Fibroblast of pulmonary artery (primary cell): ENCODE results near the gene TRPM5.

Experiments
- DNase-seq: peaks from one replicate; pipeline ENCODE4 v3.0.0-alpha.2; 2010; ENCODE audit warnings: low read depth
- H3K4me3 ChIP-seq: replicated peaks from 2 replicates; pipeline ENCODE4 v1.5.1; 2011; ENCODE audit warnings: low read depth, mild to moderate bottlenecking, control low read depth, low read length, moderate library complexity
- TF ChIP-seq, protein P1 (sequence below): IDR thresholded peaks from 2 replicates; pipeline ENCODE4 v1.5.1; 2011; ENCODE audit warnings: mild to moderate bottlenecking, control low read depth, low read length, inconsistent platforms; ENCODE audit errors: missing control alignments

Gene TRPM5

DNA sequence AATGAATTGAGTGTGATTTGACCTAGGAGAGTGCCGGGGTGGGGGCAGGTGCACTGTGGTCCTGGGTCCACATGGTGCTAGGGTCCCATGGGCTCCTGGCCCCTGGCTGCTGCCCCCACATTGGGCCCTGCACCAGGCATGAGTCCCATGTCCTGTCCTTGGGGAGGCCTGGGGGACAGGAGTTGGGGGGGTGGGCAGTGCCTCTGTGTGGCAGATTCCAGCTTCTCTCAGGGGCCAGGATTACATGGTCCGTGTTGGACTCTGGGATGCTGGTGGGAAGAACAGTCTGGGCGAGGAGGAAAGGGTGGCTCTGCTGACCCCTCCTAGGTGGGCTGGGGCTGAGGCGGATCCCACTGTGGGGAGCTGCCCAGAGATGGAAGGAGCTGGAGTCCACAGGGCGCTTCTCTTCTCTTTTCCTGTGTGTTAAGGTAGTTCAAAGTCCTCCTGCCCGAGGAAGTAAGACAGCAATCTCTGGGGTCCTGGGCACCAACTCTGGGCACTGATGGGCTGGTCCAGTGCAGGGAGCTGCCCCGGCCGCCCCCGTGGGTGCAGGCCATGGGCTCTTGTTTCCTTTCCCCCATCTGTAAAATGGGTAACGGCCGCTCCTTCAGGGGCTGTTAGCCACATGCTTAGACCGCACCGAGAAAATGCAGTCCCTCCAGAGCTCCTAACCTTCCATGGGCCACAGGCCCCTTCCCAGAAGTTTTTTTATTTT lies 20.3 kb upstream of the TRPM5 start:
- TF ChIP-seq, protein P1, sequence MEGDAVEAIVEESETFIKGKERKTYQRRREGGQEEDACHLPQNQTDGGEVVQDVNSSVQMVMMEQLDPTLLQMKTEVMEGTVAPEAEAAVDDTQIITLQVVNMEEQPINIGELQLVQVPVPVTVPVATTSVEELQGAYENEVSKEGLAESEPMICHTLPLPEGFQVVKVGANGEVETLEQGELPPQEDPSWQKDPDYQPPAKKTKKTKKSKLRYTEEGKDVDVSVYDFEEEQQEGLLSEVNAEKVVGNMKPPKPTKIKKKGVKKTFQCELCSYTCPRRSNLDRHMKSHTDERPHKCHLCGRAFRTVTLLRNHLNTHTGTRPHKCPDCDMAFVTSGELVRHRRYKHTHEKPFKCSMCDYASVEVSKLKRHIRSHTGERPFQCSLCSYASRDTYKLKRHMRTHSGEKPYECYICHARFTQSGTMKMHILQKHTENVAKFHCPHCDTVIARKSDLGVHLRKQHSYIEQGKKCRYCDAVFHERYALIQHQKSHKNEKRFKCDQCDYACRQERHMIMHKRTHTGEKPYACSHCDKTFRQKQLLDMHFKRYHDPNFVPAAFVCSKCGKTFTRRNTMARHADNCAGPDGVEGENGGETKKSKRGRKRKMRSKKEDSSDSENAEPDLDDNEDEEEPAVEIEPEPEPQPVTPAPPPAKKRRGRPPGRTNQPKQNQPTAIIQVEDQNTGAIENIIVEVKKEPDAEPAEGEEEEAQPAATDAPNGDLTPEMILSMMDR: no peak
- DNase-seq: no peak
- no peak overlapping the region for H3K4me3 ChIP-seq

DNA sequence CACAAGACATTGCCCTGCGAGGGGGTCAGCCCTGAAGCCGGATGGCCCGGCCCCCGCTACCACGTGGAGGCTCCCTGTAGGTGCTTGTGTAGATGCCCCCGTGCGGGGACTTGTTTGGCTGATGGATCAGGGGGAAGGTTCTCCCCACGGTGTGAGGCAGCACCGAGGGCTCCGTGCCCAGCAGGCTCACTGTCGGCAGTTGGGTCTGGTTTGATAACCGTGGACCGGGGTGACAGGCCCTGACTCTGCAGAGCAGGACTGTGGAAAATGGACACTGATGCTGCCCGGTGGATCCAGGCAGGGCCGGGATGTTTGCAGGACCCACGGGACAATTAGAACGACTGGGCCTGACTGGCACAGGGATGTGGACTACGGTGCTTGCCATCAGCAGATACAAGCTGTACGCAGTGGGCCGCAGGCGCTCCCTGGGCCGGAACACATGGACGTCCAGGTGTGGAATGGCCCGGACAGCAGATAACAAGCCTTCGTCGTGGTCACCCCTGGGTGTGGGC lies 19.5 kb upstream of the TRPM5 start:
- no peak overlapping the region for H3K4me3 ChIP-seq
- DNase-seq: no peak
- TF ChIP-seq, protein P1: no peak

DNA sequence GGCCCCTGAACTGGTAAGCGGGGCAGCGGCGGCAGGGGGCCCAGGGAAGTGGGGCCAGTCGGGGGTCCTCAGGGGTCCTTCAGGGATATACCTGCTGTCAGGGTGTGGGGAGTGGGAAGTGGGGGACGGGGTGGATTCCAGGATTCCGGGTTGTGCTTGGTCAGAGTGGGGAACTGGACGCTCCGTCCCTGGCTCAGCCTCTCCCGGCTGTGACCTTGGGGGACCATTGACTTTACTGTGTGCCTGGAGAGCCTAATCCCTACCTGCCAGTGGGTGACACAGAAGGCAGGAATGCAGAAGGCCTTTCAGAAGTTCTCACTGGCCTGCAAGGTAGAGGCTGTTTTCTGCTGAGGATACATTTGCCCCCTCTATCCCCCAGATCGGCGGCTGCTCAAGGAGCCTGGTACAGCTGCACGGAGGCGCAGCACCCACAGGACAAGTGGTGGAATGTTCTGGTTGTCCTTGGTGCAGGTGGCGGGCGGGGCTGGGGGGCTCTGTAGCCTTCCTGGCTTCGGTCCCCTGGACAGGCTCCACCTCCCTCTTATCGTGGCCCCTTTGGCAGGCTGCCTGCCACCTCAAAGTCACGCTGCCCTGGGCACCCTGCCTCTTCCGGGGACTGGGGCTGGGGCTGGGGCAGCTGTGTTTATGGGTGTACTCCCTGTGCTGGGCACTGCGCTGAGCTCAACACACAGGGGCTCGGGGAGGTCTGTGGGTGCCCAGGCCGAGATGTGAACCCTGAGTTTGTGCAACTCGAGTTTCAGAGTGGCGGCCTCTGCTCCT lies 18.9 kb upstream of the TRPM5 start:
- TF ChIP-seq, protein P1: no peak
- no peak for DNase-seq

DNA sequence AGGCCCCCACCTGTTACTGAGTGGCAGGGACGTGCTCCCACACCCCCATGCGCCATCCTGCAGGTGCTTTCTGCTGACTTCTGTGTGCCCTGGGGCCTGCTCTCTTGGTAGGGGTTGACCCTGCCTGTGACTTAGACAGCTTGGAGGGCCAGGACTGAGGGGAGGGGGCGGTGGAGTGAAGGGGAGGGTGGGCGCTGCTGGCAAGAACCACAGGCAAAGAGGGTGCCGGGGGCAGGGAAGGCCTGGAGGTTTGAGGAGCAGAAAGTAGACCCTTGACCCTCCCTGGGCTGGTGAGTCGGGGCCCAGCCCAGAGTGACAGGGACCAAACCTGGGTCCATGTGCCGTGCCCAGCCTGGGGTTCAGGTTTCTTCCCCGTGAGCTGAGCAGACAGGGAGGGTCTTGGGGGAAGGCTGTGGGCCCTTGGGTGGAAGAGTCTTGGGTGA lies 18.2 kb upstream of the TRPM5 start:
- TF ChIP-seq, protein P1: no peak
- no peak for DNase-seq

More for the DNA sequence above, 18.9 kb upstream of the TRPM5 start:
- H3K4me3 ChIP-seq: no peak overlapping the region

DNA sequence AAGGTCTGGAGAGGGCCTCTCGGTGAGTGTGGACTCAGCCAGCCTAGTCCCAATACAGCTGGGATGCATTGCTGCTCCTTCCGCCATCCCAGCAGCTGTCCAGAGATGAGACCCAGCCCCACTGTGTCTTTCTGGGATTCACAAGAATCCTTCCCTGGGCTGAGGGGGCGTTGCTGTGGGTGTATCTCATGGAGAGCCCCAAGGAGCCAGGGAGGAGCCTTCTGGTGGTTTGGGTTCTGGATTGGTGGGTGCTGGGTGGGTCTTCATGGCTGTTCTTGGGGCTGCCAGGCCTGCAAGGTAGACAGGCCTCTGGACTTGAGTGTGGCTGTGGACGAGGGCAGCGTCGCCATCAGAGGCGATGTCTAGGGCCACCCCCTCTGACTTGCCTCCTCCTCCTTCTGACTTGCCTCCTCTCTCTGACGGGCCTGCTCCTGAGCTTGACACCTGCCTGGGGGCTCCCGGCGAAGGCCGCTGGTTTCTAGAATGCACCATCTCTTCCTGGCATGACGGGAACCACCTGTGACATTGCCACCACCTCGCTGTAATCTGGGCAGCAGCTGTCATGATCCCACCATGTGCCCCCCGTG lies 17.7 kb upstream of the TRPM5 start:
- H3K4me3 ChIP-seq: no peak overlapping the region
- TF ChIP-seq, protein P1: no peak
- DNase-seq: no peak

More for the DNA sequence above, 18.2 kb upstream of the TRPM5 start:
- no peak overlapping the region for H3K4me3 ChIP-seq

DNA sequence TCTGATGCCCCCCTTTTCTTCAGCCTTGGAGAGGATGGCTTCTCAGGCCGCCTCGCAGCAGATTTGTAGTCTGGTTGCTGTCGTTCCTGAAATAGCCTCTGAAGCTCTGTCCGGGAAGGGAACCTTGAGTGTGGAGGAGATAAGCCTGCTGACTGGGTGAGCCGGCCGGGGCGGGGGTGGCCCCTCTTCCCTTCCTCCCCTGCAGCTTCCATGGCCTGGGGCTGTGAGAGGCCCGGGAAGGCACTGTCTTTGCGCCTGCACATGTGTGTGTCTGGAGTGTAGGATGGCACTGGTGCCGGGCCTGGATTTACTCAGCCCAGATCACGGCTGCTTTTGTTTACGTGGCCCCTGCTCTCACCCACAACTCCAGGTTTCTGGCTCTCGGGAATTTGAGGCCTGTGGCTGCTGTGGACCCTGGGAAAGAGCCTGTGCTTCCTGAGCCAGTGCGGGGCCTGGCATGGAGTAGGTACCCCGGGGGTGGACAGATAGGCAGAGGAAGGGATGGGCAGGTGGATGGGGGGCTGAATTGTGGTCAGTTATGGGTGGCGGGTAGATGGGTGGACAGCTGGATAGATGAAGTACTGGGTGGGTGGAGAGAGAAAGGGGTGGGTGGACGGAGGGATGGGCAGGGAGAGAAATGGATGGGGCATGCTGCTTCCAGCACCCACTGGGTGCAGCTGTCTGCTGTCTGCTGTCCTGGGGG lies 17.1 kb upstream of the TRPM5 start:
- DNase-seq: no peak
- TF ChIP-seq, protein P1: no peak
- no peak overlapping the region for H3K4me3 ChIP-seq
